ENCODE measurements around the gene EVI5.

DNA sequence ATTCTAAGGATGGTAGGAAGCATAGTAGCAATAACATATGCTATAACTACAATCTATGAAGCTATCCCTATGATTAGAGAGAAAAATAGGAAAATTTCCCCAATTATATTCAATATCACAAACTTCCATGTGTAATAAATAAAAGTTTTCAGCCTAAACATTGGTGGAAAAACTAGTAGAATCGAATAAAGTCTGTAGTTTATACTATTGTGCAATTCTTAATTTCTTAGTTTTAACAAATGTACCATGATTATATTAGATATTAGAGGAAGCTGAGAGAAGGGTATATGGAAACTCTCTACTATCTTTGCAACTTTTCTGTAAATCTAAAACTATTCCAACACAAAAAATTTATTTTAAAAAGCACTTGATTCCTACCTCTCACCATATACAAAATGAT lies 284.4 kb downstream of the EVI5 start:
- TF ChIP-seq ZNF274 (IDR thresholded peaks at IDR 0.05; ENCODE audit: low read depth, low read length) = no peak
- TF ChIP-seq YY1 (IDR thresholded peaks at IDR 0.05; ENCODE audit: insufficient read depth, insufficient read length) = no peak
- TF ChIP-seq SUZ12 (IDR thresholded peaks at IDR 0.05; ENCODE audit: extremely low read depth, insufficient read depth, insufficient read length) = no peak
